CD8-positive, alpha-beta memory T cell (primary cell): ENCODE data around the gene NSMCE1. TPM values are rescaled to one million over a fixed set of nuclear protein-coding genes. Genes with fewer than 3 reads are reported as not detected.

Source experiments
- CTCF ChIA-PET: fragments of 350-600 bp; sonication (Branson Sonifier 250); formaldehyde crosslinking; loops from one replicate; lab custom pipeline; 2021; ENCODE audit warnings: antibody characterized with exemption; lab: Charles Lee
- POLR2A ChIA-PET: fragments of 350-600 bp; sonication (Branson Sonifier 250); formaldehyde crosslinking; loops from one replicate; lab custom pipeline; 2021; ENCODE audit warnings: antibody characterized with exemption; lab: Charles Lee
- DNase-seq, 5 donors: peaks; one replicate each; pipeline versions ENCODE4 v3.0.0 to v3.0.0-alpha.2; 2020 to 2022; ENCODE audit warnings: mixed read lengths in 1 of 5
- H3K27ac ChIP-seq: one replicate; pipeline ENCODE4 v1.7.0; 2013; ENCODE audit warnings: low read depth, mild to moderate bottlenecking, low read length, moderate library complexity
- H3K27me3 ChIP-seq: 2 replicates; pipeline ENCODE4 v1.7.0; 2013; ENCODE audit warnings: low read length, mild to moderate bottlenecking; ENCODE audit not compliant: insufficient read depth, poor library complexity, severe bottlenecking
- H3K36me3 ChIP-seq: 2 replicates; pipeline ENCODE4 v1.7.0; 2013; ENCODE audit warnings: mild to moderate bottlenecking, low read length, moderate library complexity; ENCODE audit not compliant: insufficient read depth
- H3K4me1 ChIP-seq: 2 replicates; pipeline ENCODE4 v1.7.0; 2013; ENCODE audit warnings: mild to moderate bottlenecking, low read length, moderate library complexity; ENCODE audit not compliant: insufficient read depth
- H3K4me3 ChIP-seq: 2 replicates; pipeline ENCODE4 v1.7.0; 2013; ENCODE audit warnings: mild to moderate bottlenecking, low read length
- H3K9me3 ChIP-seq: 2 replicates; pipeline ENCODE4 v1.7.0; 2013; ENCODE audit warnings: mild to moderate bottlenecking, low read length
- H3K27ac Mint-ChIP-seq, 8 donors: one replicate each; pipeline ENCODE4 v1.8.0; 2020 to 2021; ENCODE audit warnings: mixed read lengths in 8 of 8, mild to moderate bottlenecking in 6 of 8, inconsistent platforms in 3 of 8, moderate library complexity in 3 of 8
- H3K27me3 Mint-ChIP-seq, 2 donors: one replicate each; pipeline ENCODE4 v1.8.0; 2020 to 2021; ENCODE audit warnings: mixed read lengths in 2 of 2, mild to moderate bottlenecking in 1 of 2, moderate library complexity in 1 of 2
- H3K36me3 Mint-ChIP-seq, 3 donors: one replicate each; pipeline ENCODE4 v1.8.0; 2020 to 2021; ENCODE audit warnings: mixed read lengths in 3 of 3, inconsistent platforms in 1 of 3, mild to moderate bottlenecking in 1 of 3
- H3K4me1 Mint-ChIP-seq, 3 donors: one replicate each; pipeline ENCODE4 v1.8.0; 2020 to 2021; ENCODE audit warnings: mixed read lengths in 3 of 3, inconsistent platforms in 1 of 3, mild to moderate bottlenecking in 1 of 3
- H3K4me3 Mint-ChIP-seq, 7 donors: one replicate each; pipeline ENCODE4 v1.8.0; 2020 to 2021; ENCODE audit warnings: mixed read lengths in 7 of 7, mild to moderate bottlenecking in 6 of 7, moderate library complexity in 4 of 7, inconsistent platforms in 2 of 7
- H3K9me3 Mint-ChIP-seq, 5 donors: one replicate each; pipeline ENCODE4 v1.8.0; 2020 to 2022; ENCODE audit warnings: mixed read lengths in 5 of 5, mild to moderate bottlenecking in 3 of 5, moderate library complexity in 2 of 5, inconsistent platforms in 1 of 5
- polyA plus RNA-seq: library from polyadenylated mRNA; unstranded; fragments of 300-500 nt; fragmentation: Illumina TruSeq; gene quantifications from one replicate; pipeline ENCODE4 v1.2.3, GENCODE V29; 2021
- total RNA-seq, 2 experiments: library from RNA; stranded (reverse); gene quantifications; one replicate each; pipeline ENCODE4 v1.2.3, GENCODE V29; 2021

NSMCE1 gene, protein sequence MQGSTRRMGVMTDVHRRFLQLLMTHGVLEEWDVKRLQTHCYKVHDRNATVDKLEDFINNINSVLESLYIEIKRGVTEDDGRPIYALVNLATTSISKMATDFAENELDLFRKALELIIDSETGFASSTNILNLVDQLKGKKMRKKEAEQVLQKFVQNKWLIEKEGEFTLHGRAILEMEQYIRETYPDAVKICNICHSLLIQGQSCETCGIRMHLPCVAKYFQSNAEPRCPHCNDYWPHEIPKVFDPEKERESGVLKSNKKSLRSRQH
- total RNA-seq (100 to 1,000 TPM; 103 to 114 TPM), polyA plus RNA-seq (132 TPM)

DNA sequence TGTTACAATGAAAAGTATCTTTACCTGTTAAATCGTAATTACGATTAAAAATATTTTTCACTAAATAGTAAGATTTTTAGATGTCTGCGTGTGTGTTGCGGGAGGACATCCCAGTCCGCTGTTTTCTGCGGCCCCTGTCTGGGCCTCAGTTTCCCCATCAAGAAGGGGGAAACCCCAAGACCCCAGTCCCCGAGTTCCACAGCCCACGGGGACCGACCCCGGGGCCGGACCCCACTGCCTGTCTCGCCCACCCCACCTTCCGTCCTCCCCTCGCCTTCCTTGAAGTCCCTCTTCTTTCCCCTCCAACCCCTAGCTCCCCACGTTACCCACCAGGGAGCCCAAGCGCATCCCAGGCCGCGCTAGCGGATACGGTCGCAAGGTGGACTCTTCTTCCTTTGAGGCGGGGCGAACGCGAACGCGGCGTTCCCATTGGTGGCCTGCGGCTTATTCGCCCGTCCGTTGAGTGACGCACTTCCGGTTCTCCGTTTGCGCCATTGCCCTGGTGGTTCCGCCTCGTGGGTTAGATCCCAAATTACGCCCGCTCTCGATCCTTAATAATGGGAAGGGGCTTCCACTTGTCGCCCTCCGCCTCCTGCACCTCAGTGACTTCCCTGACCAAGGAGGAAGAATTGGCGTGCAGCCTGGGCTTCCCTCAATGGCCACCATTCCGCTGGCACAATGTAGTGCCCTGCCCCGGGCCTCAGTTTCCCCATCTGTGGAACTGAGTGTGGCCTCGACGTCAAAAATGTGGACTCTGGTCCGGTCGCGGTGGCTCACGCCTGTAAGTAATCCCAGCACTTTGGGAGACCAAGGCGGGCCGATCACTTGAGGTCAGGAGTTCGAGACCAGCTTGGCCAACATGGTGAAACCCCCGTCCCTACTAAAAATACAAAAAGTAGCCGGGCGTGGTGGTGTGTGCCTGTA is at the start of gene NSMCE1:
Gene NSMCE1 (minus strand): TSS at position 397 of the 924 bp plus-strand sequence. CDS start 11,202 bp downstream, outside the sequence.
- peak within 1 kb of the TSS; percentile 97 for H3K4me3 ChIP-seq

DNA sequence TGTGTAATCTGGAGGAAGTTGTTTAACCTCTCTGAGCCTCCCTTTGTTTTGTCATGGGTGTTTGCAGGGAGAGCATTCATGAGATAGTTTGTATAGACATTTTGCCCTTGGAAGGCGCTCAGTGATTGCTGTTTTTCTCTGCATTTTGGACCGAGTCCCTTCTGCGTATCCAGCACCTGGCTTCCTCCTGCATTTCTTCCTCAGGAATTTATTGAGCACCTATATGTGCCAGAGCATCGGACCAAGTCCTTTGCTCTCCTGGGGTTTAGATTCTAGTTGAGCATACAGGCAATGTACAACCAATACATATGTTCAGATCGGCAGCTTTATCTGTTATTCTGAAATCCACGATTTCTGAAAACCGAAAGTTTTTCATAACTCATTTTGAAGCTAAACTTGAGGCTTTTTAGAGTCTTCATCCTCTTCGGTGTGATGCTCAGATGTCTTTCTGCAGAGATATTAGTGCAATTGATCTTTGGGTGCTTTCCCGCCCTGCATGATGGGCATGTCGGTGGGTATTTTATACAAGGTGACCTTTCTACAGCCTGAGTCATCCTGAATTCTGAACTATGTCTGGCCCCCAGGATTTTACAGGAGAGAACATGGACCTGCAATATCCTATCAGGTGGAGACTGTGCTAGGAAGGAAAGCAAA is 49.3 kb upstream of the NSMCE1 start:
- Histone ChIP-seq H3K27ac (no peak overlapping the region), H3K36me3 (no peaks in the 10 kb centered on the region), H3K4me1 (peaks cover 86% of the 10 kb centered on the region), H3K27me3 (no peaks in the 10 kb centered on the region), H3K9me3 (no peaks in the 10 kb centered on the region), H3K4me3 (peak overlapping the region; percentile 90)
- peaks cover 0 to 34% (median 3%) of the 10 kb centered on the region in 3 donors for H3K36me3 Mint-ChIP-seq
- ChIA-PET POLR2A (interaction anchor here (1.3 kb wide), 1 partner anchor 50 kb away, joined by 4 read pairs; no protein-coding TSS in a partner anchor), CTCF (interaction anchor here (1.1 to 4.4 kb wide), 6 partner anchors 21 to 164 kb away, joined by 3 to 28 read pairs (median 4); no protein-coding TSS in a partner anchor)
- H3K27ac Mint-ChIP-seq, result peak overlapping the region; percentile 90 to 99 (median 99)
- H3K4me1 Mint-ChIP-seq, result peaks cover 67 to 87% (median 83%) of the 10 kb centered on the region in 3 donors
- peak overlapping the region; percentile 80 to 96 (median 95) for H3K4me3 Mint-ChIP-seq
- peak in 1 of 5 donors; percentile 13 for DNase-seq
- H3K9me3 Mint-ChIP-seq, result no peaks in the 10 kb centered on the region
- H3K27me3 Mint-ChIP-seq, result no peaks in the 10 kb centered on the region

More for the DNA sequence above, at the start of gene NSMCE1:
- H3K27me3 Mint-ChIP-seq, result no peaks in the 10 kb centered on the region
- peak; percentile 88 to 97 (median 94) for DNase-seq
- H3K9me3 Mint-ChIP-seq, result no peaks in the 10 kb centered on the region
- H3K4me1 ChIP-seq, result peaks cover 45% of the 10 kb centered on the region
- H3K36me3 ChIP-seq, result no peaks in the 10 kb centered on the region
- H3K27ac ChIP-seq, result peak within 1 kb of the TSS; percentile 85
- ChIA-PET POLR2A (interaction anchor here (1.0 to 3.0 kb wide), 2 partner anchors 33 to 66 kb away, joined by 3 to 16 read pairs; no protein-coding TSS in a partner anchor), CTCF (interaction anchor here (0.8 to 2.7 kb wide), 3 partner anchors 27 to 34 kb away, joined by 3 to 8 read pairs (median 7); no protein-coding TSS in a partner anchor)
- H3K27ac Mint-ChIP-seq, result peak within 1 kb of the TSS; percentile 94 to 100 (median 99)
- H3K4me3 Mint-ChIP-seq, result peak within 1 kb of the TSS; percentile 90 to 100 (median 98)
- peaks cover 0 to 7% (median 4%) of the 10 kb centered on the region in 3 donors for H3K36me3 Mint-ChIP-seq
- no peaks in the 10 kb centered on the region for H3K9me3 ChIP-seq
- H3K27me3 ChIP-seq, result no peaks in the 10 kb centered on the region
- peaks cover 38 to 53% (median 53%) of the 10 kb centered on the region in 3 donors for H3K4me1 Mint-ChIP-seq

DNA sequence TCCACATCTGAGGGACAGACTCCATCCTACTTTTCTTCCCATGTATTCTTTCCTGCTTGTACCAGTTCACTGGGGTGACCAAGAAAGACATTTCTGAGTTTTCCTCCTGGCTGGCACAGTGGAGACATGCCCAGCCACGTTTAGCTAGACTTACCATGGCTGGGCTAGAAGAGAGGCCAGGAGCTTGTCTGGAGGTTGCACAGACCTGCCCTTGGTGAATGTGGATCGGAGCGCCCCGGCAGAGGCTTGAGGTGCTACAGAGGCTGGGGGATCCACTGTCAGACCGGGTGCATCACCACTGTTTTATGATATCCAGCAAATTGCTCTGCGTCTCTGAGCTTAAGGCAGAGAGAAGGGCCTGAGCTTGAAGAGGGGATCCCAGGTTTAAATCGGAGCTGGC is 48.7 kb upstream of the NSMCE1 start:
- no peaks in the 10 kb centered on the region for H3K9me3 ChIP-seq
- peaks cover 64 to 85% (median 81%) of the 10 kb centered on the region in 3 donors for H3K4me1 Mint-ChIP-seq
- peaks cover 84% of the 10 kb centered on the region for H3K4me1 ChIP-seq
- ChIA-PET POLR2A (interaction anchor here (1.3 kb wide), 1 partner anchor 50 kb away, joined by 4 read pairs; no protein-coding TSS in a partner anchor), CTCF (interaction anchor here (1.1 to 4.4 kb wide), 5 partner anchors 82 to 164 kb away, joined by 3 to 28 read pairs (median 3); no protein-coding TSS in a partner anchor)
- H3K4me3 Mint-ChIP-seq, result peak overlapping the region; percentile 80 to 96 (median 95)
- H3K9me3 Mint-ChIP-seq, result no peaks in the 10 kb centered on the region
- H3K27ac ChIP-seq, result no peak overlapping the region
- no peaks in the 10 kb centered on the region for H3K27me3 Mint-ChIP-seq
- peak overlapping the region; percentile 90 to 99 (median 99) for H3K27ac Mint-ChIP-seq
- no peaks in the 10 kb centered on the region for H3K27me3 ChIP-seq
- H3K4me3 ChIP-seq, result peak overlapping the region; percentile 90
- no peaks in the 10 kb centered on the region for H3K36me3 ChIP-seq
- DNase-seq, result no peak
- H3K36me3 Mint-ChIP-seq, result peaks cover 0 to 32% (median 3%) of the 10 kb centered on the region in 3 donors

DNA sequence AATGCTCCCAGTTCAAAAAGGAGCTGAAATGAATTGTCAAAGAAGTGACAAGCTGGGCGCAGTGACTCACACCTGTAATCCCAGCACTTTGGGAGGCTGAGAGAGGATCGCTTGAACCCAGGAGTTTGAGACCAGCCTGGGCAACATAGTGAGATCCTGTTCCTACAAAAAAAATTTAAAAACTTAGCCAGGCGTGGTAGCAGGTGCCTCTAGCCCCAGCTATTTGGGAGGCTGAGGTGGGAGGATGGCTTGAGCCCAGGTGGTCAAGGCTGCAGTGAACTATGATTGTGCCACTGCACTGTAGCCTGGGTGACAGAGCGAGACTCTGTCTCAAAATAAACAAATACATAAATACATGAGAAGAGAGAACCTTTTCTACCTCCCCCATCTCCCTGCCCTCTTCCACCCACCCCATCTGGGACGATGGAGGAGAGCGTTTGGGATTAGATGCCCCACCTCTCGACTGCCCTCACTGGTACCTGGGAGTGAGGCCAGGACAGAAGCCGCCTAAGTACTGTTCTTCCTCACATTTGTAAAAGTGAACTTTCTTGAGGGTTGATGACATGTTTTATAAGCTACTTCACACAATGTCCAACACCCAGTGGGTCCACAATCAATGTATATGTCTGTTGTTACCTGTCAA is 47.6 kb upstream of the NSMCE1 start:
- ChIA-PET CTCF (interaction anchor here (0.9 to 4.4 kb wide), 7 partner anchors 50 to 162 kb away, joined by 3 to 28 read pairs (median 4); no protein-coding TSS in a partner anchor), POLR2A (interaction anchor here (0.6 to 1.3 kb wide), 2 partner anchors 14 to 84 kb away, joined by 3 read pairs; no protein-coding TSS in a partner anchor)
- Histone ChIP-seq H3K27me3 (no peaks in the 10 kb centered on the region), H3K4me1 (peaks cover 72% of the 10 kb centered on the region), H3K4me3 (peak overlapping the region; percentile 90), H3K36me3 (no peaks in the 10 kb centered on the region), H3K27ac (no peak overlapping the region), H3K9me3 (no peaks in the 10 kb centered on the region)
- peaks cover 0 to 25% (median 3%) of the 10 kb centered on the region in 3 donors for H3K36me3 Mint-ChIP-seq
- H3K9me3 Mint-ChIP-seq, result no peaks in the 10 kb centered on the region
- peaks cover 56 to 73% (median 70%) of the 10 kb centered on the region in 3 donors for H3K4me1 Mint-ChIP-seq
- peak overlapping the region; percentile 86 to 96 (median 95) for H3K4me3 Mint-ChIP-seq
- no peak for DNase-seq
- H3K27ac Mint-ChIP-seq, result peak overlapping the region; percentile 96 to 100 (median 99)
- H3K27me3 Mint-ChIP-seq, result peaks cover 0 to 3% of the 10 kb centered on the region in 2 donors

DNA sequence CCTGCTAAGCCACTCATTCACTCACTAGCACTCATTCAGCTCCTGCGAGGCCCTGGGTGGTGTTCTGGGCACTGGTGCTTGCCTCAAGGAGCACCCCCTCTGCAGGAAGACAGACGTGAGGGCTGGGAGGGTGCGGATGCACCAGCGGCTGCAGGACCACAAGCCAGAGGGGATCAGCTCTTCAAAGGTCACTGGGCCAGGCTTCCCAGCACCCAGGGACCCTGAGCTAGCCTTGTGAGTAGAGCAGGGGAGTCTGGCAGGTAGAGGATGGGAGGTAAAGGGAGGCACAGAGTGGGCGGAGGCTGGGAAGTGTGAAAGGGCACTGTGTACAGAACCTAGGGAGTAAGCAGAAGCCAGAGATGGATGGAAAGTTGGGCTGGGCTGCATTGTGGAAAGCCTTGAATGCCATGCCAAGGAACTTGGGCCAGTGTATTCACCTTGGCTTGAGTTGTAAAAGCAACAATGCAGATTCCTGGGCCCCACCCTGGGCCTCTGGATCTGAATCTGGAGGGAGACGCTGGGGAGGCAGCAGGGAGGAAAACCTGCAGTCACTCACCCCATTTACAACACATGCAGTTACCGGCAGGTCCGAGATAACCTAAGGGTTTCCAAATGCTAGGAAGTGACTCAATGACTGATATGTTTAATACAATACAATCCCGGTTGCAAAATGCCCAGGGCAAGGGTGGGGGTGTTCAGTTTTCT is 46.9 kb upstream of the NSMCE1 start:
- no peaks in the 10 kb centered on the region for H3K36me3 ChIP-seq
- no peaks in the 10 kb centered on the region for H3K27me3 ChIP-seq
- ChIA-PET POLR2A (interaction anchor here (1.3 kb wide), 1 partner anchor 83 kb away, joined by 3 read pairs; no protein-coding TSS in a partner anchor), CTCF (interaction anchor here (0.9 to 4.4 kb wide), 6 partner anchors 51 to 145 kb away, joined by 3 to 28 read pairs (median 4); no protein-coding TSS in a partner anchor)
- peak in 4 of 5 donors; percentile 11 to 70 (median 42) for DNase-seq
- Mint-ChIP-seq H3K4me3 (peak overlapping the region; percentile 86 to 96 (median 95)), H3K27me3 (peaks cover 0 to 3% of the 10 kb centered on the region in 2 donors), H3K36me3 (peaks cover 0 to 23% (median 3%) of the 10 kb centered on the region in 3 donors), H3K4me1 (peaks cover 55 to 69% (median 68%) of the 10 kb centered on the region in 3 donors), H3K27ac (peak overlapping the region; percentile 96 to 100 (median 99)), H3K9me3 (no peaks in the 10 kb centered on the region)
- H3K4me3 ChIP-seq, result peak overlapping the region; percentile 90
- H3K9me3 ChIP-seq, result no peaks in the 10 kb centered on the region
- peak overlapping the region; percentile 89 for H3K27ac ChIP-seq
- peaks cover 66% of the 10 kb centered on the region for H3K4me1 ChIP-seq

DNA sequence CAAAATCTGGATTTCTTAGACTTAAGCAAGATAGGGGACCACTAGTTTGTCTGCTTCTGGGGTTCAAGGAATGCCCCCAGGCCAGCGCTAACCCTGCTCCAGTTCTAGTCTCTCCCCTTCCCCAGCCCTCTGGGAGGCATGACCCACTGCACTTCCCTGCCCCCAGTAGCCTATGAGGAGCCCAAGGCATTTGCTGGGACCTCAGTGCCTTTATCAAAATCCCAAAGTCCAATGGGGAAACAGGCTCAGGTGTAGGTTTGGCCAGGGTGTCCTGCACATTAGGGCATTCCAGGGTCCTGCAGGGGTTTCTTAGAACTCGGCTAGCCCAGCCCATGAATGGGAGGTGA is 46.4 kb upstream of the NSMCE1 start:
- no peak for DNase-seq
- peaks cover 0 to 3% of the 10 kb centered on the region in 2 donors for H3K27me3 Mint-ChIP-seq
- ChIA-PET CTCF (interaction anchor here (1.2 to 4.4 kb wide), 4 partner anchors 51 to 84 kb away, joined by 3 to 28 read pairs (median 5); no protein-coding TSS in a partner anchor), POLR2A (no interaction called here)
- no peaks in the 10 kb centered on the region for H3K27me3 ChIP-seq
- H3K36me3 ChIP-seq, result no peaks in the 10 kb centered on the region
- peak overlapping the region; percentile 89 for H3K27ac ChIP-seq
- peak overlapping the region; percentile 86 to 96 (median 95) for H3K4me3 Mint-ChIP-seq
- peaks cover 0 to 21% (median 3%) of the 10 kb centered on the region in 3 donors for H3K36me3 Mint-ChIP-seq
- H3K4me3 ChIP-seq, result peak overlapping the region; percentile 90
- H3K4me1 ChIP-seq, result peaks cover 61% of the 10 kb centered on the region
- no peaks in the 10 kb centered on the region for H3K9me3 Mint-ChIP-seq
- no peaks in the 10 kb centered on the region for H3K9me3 ChIP-seq
- H3K27ac Mint-ChIP-seq, result peak overlapping the region; percentile 81 to 100 (median 99)
- H3K4me1 Mint-ChIP-seq, result peaks cover 52 to 65% (median 64%) of the 10 kb centered on the region in 3 donors
